ENCODE measurements around the gene DPF3.

DNA sequence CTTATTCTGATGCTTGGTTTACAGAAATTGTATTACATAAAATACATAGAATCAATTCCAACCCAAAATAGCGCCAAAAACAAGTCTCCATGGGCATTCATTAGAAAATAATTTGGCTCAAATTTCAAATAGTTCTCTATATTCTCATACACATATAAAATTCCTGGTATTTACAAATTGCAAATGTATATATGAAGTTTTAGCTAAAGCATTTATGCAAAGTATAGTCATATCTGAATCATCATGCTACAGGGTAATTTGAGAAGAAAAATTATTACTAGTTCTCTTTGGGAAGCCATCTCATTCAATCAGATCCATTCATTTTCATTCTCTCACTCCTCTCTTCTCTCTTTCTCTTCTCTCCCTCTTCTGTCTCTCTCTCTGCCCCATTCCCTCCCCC lies 257.8 kb downstream of the DPF3 start:
- TF ChIP-seq GATA2 (IDR thresholded peaks at IDR 0.05; ENCODE audit: low read depth, low read length): no peak
- no peak for TF ChIP-seq GATA3 (IDR thresholded peaks at IDR 0.05; ENCODE audit: low read depth, low read length)
